HepG2 (cell line): ENCODE measurements around the gene RUVBL1.

ENCODE experiments used
- ZFP36L1 ChIP-seq: sonication (generic); formaldehyde crosslinking; IDR thresholded peaks from 2 replicates; pipeline ENCODE4 v1.8.0; 2022; ENCODE audit warnings: mild to moderate bottlenecking, missing genetic modification reagents, moderate library complexity
- ZNF501 ChIP-seq: sonication (generic); formaldehyde crosslinking; IDR thresholded peaks from 2 replicates; pipeline ENCODE4 v1.5.1; 2020; ENCODE audit warnings: mild to moderate bottlenecking, moderate library complexity, missing genetic modification reagents
- TF ChIP-seq, protein P1 (sequence below): IDR thresholded peaks from 2 replicates; pipeline ENCODE4 v1.6.1; 2016
- TF ChIP-seq, protein P2 (sequence below): sonication (generic); formaldehyde crosslinking; IDR thresholded peaks from 2 replicates; pipeline ENCODE4 v1.5.0; 2020; ENCODE audit warnings: mild to moderate bottlenecking, missing genetic modification reagents, moderate library complexity
- TF ChIP-seq, protein P3 (sequence below), 2 experiments: sonication (generic) in 1 of 2; formaldehyde crosslinking in 1 of 2; IDR thresholded peaks; 2 replicates each; pipeline versions ENCODE4 v1.5.1 to v1.6.1; 2011 to 2020; ENCODE audit warnings: borderline replicate concordance in 1 of 2, low read depth in 1 of 2, low read length in 1 of 2, mild to moderate bottlenecking in 1 of 2, missing genetic modification reagents in 1 of 2, moderate library complexity in 1 of 2

DNA sequence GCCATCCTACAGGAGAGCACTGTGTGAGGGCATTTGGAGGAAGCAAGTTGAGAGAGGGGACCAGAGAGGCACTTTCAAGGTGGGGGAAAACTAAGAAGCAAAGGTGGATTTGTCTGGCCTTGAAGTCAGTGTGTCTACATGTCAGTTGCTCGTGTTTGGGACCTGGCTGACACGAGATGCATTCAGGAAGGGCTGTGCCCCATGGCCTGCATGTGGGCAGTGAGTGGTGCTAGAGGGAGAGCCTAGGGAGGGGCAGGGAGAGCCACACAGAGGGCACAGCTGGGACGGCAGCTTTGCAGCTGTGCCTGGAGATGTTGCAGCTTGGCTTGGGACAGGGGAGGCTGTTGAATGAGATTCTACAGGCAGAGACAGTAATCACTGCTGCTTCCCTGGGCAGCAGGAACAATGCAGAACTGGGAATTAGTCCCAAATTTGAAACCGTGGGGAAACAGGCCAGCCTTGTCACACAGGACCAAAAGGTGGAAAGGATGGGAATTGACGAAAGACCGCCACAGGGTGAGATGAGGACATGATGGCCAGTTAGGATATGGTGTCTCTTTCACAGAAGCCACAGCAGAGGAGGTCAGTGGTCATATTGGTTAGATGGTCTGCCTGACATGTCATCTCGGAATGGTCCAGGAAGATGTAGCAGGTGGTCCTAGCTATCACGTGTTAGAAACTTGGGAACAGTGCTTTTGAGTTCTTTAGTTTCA lies 61.4 kb downstream of the RUVBL1 start:
- TF ChIP-seq, protein P1, sequence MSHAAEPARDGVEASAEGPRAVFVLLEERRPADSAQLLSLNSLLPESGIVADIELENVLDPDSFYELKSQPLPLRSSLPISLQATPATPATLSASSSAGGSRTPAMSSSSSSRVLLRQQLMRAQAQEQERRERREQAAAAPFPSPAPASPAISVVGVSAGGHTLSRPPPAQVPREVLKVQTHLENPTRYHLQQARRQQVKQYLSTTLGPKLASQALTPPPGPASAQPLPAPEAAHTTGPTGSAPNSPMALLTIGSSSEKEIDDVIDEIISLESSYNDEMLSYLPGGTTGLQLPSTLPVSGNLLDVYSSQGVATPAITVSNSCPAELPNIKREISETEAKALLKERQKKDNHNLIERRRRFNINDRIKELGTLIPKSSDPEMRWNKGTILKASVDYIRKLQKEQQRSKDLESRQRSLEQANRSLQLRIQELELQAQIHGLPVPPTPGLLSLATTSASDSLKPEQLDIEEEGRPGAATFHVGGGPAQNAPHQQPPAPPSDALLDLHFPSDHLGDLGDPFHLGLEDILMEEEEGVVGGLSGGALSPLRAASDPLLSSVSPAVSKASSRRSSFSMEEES (CRISPR knock-in tag): no peak
- TF ChIP-seq, protein P2, sequence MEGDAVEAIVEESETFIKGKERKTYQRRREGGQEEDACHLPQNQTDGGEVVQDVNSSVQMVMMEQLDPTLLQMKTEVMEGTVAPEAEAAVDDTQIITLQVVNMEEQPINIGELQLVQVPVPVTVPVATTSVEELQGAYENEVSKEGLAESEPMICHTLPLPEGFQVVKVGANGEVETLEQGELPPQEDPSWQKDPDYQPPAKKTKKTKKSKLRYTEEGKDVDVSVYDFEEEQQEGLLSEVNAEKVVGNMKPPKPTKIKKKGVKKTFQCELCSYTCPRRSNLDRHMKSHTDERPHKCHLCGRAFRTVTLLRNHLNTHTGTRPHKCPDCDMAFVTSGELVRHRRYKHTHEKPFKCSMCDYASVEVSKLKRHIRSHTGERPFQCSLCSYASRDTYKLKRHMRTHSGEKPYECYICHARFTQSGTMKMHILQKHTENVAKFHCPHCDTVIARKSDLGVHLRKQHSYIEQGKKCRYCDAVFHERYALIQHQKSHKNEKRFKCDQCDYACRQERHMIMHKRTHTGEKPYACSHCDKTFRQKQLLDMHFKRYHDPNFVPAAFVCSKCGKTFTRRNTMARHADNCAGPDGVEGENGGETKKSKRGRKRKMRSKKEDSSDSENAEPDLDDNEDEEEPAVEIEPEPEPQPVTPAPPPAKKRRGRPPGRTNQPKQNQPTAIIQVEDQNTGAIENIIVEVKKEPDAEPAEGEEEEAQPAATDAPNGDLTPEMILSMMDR (CRISPR knock-in tag): no peak
- TF ChIP-seq ZFP36L1 (no peak), ZNF501 (CRISPR knock-in tag) (no peak)
- TF ChIP-seq, protein P3, sequence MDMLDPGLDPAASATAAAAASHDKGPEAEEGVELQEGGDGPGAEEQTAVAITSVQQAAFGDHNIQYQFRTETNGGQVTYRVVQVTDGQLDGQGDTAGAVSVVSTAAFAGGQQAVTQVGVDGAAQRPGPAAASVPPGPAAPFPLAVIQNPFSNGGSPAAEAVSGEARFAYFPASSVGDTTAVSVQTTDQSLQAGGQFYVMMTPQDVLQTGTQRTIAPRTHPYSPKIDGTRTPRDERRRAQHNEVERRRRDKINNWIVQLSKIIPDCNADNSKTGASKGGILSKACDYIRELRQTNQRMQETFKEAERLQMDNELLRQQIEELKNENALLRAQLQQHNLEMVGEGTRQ (IDR thresholded peaks at IDR 0.05; ENCODE audit: low read depth, low read length): no peak
- TF ChIP-seq, protein P3 (CRISPR knock-in tag; IDR thresholded peaks at IDR 0.05; ENCODE audit: borderline replicate concordance): no peak
